NCI-H1436 (cell line): ENCODE results near the gene PAM16.
A peak's percentile ranks its signal among the peaks of the same experiment; 100 is the strongest.

Experiments used
- DNase-seq: peaks from one replicate; lab custom pipeline; 2025; lab: John Stamatoyannopoulos, UW

PAM16 gene

GRCh38 chr16:4319454-4320421 is 31.4 kb downstream of the PAM16 start:
- no peak for DNase-seq

GRCh38 chr16:4318967-4319366 is 32.2 kb downstream of the PAM16 start:
- no peak for DNase-seq

GRCh38 chr16:4318451-4318910 is 32.6 kb downstream of the PAM16 start:
- DNase-seq, result no peak

- no peak for DNase-seq
Measured at GRCh38 chr16:4317532-4318450, 33.3 kb downstream of the PAM16 start.

- peak; percentile 41 for DNase-seq
Measured at GRCh38 chr16:4316864-4317531, 34.1 kb downstream of the PAM16 start.

GRCh38 chr16:4316108-4316863 is 34.8 kb downstream of the PAM16 start:
- DNase-seq, result no peak

- DNase-seq, result peak; percentile 79
Measured at GRCh38 chr16:4315186-4316107, 35.7 kb downstream of the PAM16 start, which contains the start of gene GLIS2. Gene GLIS2, plus strand, starts transcription at chr16:4316067. Its CDS starts 16,214 bp downstream, at chr16:4332281.

GRCh38 chr16:4314532-4315185 is 36.5 kb downstream of the PAM16 start:
- no peak for DNase-seq

- DNase-seq, result no peak
Measured at GRCh38 chr16:4313563-4314531, 37.3 kb downstream of the PAM16 start.

GRCh38 chr16:4309833-4310266 is 41.3 kb downstream of the PAM16 start:
- peak; percentile 57 for DNase-seq

- DNase-seq, result no peak
Measured at GRCh38 chr16:4309102-4309832, 41.9 kb downstream of the PAM16 start.

- DNase-seq, result peak; percentile 96
Measured at GRCh38 chr16:4307215-4308037, 43.7 kb downstream of the PAM16 start.

GRCh38 chr16:4306470-4307214 is 44.5 kb downstream of the PAM16 start:
- peak; percentile 29 for DNase-seq

- DNase-seq, result no peak
Measured at GRCh38 chr16:4303973-4304372, 47.1 kb downstream of the PAM16 start.

- DNase-seq, result no peak
Measured at GRCh38 chr16:4301968-4302367, 49.2 kb downstream of the PAM16 start.

GRCh38 chr16:4301177-4301576 is 49.9 kb downstream of the PAM16 start:
- DNase-seq, result no peak
